Stimulated activated CD4-positive, alpha-beta T cell treated with anti-CD3 and anti-CD28 coated beads, Interleukin-12 subunit alpha, Interleukin-12 subunit beta, amount 100 ng/mL, for 48 hours (primary cell): ENCODE measurements around the gene PLEKHG4.

ENCODE experiments used
- DNase-seq, 3 donors: peaks; one replicate each; pipeline ENCODE4 v3.0.0-alpha.2; 2020; ENCODE audit warnings: low read depth in 2 of 3, low spot score in 1 of 3

The PLEKHG4 gene

GRCh38 chr16:67327743-67328142 is 48.4 kb downstream of the PLEKHG4 start:
- no peak for DNase-seq

DNA sequence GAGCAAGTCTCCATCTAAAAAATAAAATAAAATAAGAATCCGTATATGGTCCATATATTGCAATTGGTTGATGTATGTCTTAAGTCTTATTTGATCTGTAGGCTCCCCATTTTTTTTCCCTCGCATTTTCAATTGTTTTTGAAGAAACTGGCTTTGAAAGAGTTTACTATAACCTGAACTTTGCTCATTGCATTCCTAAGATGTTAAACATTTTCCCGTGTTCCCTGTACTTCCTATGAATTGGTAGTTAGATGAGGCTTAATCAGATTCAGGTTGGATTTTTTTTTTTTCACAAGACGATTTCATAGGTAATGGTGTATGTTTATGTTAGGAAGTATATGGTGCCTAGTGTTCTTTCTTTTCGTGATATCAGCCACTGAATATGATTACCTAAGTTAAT is 50.6 kb downstream of the PLEKHG4 start:
- no peak for DNase-seq

- DNase-seq = no peak
Observed at GRCh38 chr16:67333315-67333714, 54.0 kb downstream of the PLEKHG4 start.

- no peak for DNase-seq
Observed at GRCh38 chr16:67336116-67336515, 56.8 kb downstream of the PLEKHG4 start.

DNA sequence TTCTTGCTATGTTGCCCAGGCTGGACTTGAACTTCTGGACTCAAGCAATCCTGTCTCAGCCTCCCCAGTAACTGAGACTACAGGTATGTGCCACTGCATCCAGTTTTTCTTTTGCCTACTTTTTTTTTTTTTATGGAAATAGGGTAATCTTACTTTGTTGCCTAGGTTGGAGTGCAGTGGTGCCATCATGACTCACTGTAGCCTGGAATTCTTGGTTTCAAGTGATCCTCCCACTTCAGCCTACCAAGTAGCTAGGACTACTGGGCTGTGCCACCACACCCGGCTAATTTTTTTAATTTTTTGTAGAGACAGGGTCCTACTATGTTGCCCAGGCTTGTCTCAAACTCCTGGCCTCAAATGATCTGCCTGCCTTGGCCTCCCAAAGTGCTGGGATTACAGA is 57.3 kb downstream of the PLEKHG4 start:
- no peak for DNase-seq
